HG02970 (cell line): ENCODE results near the gene ZNF532.
"Not testable (repeated sequence)": the region's sequence is repeated elsewhere in the genome, so short reads cannot be mapped to it uniquely, and the experiment has no call there.

Experiments
- ATAC-seq: cut with Tn5 transposase; IDR thresholded peaks from one replicate; pipeline ENCODE4 v1.9.1; 2021; ENCODE audit warnings: mild to moderate bottlenecking, moderate library complexity, moderate number of reproducible peaks; ENCODE audit not compliant: unreplicated experiment, low FRiP score

Gene ZNF532

GRCh38 chr18:58898010-58898799, 33.5 kb downstream of the ZNF532 start:
- no peak for ATAC-seq

DNA sequence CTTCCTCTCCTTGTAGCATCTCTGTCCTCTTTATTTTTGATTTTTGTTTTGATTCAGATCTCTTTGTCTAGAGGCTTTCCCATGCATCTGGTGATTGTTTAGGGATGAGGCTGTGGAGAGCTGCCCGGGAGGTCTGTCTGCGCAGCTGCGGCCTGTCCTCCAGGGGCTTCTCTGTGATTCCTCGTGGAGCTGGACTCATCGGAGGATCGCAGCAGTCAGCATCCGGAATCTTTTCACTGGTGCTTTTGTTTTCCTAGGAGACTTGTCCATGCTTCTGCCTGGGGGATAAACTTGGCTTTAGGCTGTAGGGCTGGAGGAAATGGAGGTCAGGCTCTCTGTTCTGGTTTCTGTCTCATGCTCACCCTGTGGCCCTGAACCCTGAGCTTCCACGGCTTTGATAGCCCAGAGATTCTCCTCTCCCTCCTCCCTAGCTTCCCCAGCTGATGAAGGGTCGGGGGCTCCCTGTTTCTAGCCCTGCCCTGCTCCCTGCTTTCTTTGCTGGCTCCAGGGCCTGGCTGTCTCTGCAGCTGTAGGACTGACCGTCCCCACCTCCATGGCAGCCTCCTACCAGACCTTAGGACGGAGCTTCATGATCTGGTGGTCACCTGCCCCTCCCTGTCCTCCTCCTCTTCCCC, 35.5 kb downstream of the ZNF532 start:
- no peak for ATAC-seq

- ATAC-seq, result no peak
Observed at GRCh38 chr18:58901143-58901542, 36.5 kb downstream of the ZNF532 start.

DNA sequence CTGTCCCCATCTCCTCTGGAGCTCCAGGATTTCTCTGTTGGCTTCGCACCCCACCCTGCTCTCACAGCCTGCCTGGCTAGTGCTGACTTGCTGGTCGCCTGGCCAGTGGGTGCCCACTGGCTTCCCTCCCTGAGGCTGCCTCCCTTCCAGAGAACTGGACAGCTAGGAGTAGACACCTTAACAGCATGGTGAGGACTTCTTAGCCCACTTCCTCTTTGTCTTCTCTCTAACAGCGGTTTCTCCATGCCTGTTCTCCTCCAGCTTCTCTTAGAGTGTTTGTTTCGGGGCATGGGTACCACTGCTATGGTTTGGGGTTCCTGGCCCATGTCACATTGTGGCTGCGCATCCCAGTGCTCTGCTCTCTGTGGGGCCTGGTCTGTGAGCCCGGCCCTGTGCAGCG, 37.1 kb downstream of the ZNF532 start:
- ATAC-seq, result no peak

DNA sequence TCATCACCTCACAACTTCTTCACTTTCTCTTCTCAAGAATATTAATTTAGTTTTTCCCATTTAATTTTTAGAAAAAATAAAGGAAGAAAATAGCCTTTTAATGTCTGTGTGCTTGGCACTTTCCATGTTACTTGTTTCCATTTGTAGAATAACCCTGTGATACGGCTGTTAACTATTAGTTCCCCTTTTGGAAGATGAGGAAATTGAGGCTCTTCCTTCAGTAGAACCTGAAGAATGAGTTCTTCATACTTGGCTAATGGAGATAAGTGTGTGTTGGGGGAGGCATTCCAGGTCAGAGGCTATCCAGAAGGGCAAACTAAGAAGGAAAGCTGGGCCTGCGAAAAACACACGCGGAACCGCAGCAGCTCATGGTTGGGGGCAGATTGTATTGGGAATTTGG, 38.3 kb downstream of the ZNF532 start:
- no peak for ATAC-seq

GRCh38 chr18:58903533-58903932, 38.9 kb downstream of the ZNF532 start:
- ATAC-seq, result no peak

- no peak for ATAC-seq
Observed at GRCh38 chr18:58905777-58906428, 41.2 kb downstream of the ZNF532 start.

- ATAC-seq, result no peak
Observed at GRCh38 chr18:58908006-58908405, 43.3 kb downstream of the ZNF532 start.

- ATAC-seq, result no peak
Observed at GRCh38 chr18:58909521-58909920, 44.8 kb downstream of the ZNF532 start.

- no peak for ATAC-seq
Observed at GRCh38 chr18:58911241-58911640, 46.6 kb downstream of the ZNF532 start.

DNA sequence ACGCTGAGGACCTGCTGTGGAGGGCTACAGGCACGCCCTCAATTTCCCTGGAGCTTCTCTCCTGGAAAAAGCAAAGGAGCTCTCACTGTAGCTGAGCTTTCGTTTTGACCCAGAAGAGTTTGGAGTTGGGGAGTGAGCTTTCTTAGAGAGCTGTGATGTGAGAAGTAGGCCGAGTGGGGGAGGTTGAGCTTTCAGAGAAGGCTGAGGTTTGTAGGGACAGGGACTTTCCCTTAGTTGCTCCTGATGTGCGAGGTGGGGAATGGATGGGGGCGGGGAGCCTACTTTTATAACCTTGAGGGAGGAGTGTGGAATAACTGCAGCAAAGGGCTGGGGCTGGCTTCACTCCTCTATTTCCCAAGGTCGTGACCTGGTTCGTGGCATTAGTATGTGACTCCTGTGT, 47.1 kb downstream of the ZNF532 start:
- no peak for ATAC-seq

DNA sequence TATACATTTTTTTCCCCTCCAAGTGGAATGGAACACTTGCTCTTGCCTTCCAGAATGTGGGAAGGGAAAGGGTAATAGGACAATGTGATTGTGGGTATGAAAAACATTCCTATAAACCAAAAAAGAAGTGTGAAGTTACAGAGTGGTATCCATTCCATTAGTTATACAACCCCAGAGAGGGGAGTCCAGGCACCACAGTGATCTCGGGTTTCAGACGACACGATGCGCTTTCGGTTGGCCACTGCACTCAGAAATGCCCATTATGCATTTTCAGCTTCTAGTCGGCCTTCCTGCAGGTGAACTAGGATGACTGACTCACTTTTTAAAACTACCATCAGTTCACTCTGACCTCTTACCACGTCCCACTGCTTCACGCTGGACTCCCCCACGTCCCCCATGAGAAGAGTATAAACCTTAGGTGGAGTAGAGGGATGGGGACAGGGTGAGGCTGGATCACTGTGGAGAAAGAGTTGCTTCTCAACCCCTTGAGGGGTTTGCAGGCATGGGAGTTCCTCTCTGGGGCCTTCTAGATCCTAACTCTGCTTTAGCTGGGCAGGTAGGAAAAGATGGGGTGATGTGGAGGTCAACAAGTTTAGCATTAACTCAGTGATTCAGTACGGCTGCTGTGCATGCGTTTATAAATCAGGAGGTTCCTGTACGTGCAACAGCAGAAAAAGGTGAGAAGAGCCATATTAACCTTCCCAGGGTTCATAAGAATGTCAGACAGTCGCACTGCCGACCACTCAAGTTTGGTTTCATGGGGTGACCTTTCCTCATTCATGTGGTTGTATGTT, 50.5 kb downstream of the ZNF532 start:
- ATAC-seq, result no peak

GRCh38 chr18:58915995-58916394, 51.3 kb downstream of the ZNF532 start:
- no peak for ATAC-seq

DNA sequence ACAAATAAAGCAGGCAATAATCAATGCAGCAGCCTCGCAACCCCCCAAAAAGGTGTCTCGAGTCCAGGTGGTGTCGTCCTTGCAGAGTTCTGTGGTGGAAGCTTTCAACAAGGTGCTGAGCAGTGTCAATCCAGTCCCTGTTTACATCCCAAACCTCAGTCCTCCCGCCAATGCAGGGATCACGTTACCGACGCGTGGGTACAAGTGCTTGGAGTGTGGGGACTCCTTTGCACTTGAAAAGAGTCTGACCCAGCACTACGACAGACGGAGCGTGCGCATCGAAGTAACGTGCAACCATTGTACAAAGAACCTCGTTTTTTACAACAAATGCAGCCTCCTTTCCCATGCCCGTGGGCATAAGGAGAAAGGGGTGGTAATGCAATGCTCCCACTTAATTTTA, 55.3 kb downstream of the ZNF532 start:
- not testable (repeated sequence) for ATAC-seq

- no peak for ATAC-seq
Observed at GRCh38 chr18:58922995-58923394, 58.3 kb downstream of the ZNF532 start.

DNA sequence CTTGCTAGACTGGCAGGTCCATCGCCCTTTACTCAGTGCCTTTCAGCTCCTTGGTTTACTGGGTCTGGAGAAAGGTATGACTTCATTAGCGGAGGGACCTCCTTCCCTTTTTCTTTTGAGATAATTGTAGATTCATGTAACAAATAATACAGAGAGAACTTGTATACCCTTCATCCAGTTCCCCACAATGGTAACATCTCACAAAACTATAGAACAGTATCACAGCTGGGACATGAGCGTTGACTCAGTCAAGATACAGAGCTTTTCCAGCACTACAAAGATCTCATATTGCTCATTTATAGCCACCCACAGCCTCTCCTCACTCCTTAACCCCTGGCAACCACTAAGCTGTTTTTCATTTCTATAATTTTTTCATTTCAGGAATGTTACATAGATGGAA, 59.8 kb downstream of the ZNF532 start:
- no peak for ATAC-seq

DNA sequence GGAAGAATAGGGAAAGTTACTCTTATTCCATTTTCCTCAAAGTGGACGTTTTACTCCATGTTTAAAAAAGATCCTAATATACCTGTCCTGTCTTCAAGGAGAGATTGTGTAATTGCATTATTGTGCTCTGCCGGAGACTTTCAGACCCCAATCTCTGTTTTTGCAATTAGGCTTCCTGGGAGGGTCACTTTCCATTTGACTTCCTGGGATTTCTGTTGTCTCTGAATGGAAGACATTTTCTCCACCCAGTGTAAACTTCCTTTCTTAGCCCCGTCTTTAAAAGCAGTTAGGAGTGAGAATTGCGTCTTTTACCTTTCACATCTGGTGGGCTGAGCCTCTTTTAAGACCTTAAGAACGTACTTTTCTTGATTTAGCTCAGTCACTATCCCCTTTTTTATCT, 63.0 kb downstream of the ZNF532 start:
- ATAC-seq, result no peak

DNA sequence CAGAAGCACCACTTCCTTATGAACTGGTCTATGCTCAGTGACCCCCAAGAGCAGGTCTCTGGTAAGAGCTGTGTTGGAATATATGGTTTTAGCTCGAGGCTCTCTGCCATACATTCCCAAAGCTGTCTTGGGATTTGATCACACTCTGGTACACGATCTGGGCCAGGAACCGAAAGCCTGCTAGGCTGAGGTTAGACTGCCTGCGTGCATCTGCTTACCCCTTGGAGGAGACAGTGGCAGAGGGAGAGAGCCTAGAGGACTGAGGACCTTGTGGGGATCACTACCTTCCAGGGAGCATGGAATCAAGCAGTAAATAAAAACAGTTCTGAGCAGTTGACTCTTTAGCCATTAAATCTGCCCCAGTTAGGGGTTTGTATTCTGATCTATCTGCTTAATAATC, 63.7 kb downstream of the ZNF532 start:
- no peak for ATAC-seq

DNA sequence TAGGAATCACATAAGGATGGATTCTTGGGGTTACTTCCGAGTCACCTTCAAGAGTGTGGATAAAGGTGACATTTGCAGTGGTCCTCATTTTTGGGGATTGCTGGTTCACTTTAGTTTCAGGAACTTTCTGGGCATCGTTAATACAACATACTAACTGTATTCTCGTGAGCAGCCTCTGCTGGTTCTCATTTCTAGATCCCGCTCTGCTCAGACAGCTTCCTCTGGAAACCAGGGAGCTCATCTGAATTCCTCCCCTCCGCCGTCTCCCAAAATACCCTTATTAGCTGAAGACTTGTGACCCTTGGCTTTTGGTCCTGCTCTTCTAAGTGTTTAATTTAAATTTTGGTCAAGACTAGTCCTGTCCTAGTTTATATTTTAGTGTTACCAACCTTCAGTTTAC, 64.5 kb downstream of the ZNF532 start:
- ATAC-seq, result no peak

DNA sequence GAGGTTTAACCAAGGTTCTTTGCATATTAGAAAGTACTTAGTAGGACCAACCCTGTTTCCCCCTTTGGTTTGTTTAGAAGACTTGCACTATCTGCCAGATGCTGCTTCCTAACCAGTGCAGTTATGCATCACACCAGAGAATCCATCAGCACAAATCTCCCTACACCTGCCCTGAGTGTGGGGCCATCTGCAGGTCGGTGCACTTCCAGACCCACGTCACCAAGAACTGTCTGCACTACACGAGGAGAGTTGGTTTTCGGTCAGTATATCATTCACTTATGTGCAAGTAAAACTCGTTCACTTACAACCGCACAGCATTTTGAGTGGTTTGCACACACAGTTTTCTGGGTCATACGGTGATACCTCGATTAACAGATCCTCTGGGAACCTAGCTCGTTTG, 69.7 kb downstream of the ZNF532 start:
- no peak for ATAC-seq
